ENCODE data around the gene GID4. TPM values are rescaled to one million over a fixed set of nuclear protein-coding genes. Genes with fewer than 3 reads are reported as not detected.

The GID4 gene
- total and polyA plus RNA-seq, 2 of the 13 experiments (the other 11 are each of a cell fraction or from before 2014, with no cell fraction given): 4.3 to 6.1 TPM

- TF ChIP-seq IKZF1 (IDR thresholded peaks at IDR 0.05) (no peak), ZBTB25 (CRISPR knock-in tag; IDR thresholded peaks at IDR 0.05) (peak; percentile 97), FLYWCH1 (CRISPR knock-in tag; IDR thresholded peaks at IDR 0.05) (no peak), MYNN (CRISPR knock-in tag; IDR thresholded peaks at IDR 0.05; ENCODE audit: low read depth) (no peak; the same call in 1 of the 2 replicates), ERF (CRISPR knock-in tag; IDR thresholded peaks at IDR 0.05) (peak; percentile 96), ZNF496 (CRISPR knock-in tag; IDR thresholded peaks at IDR 0.05; ENCODE audit: insufficient replicate concordance) (no peak), SIX4 (CRISPR knock-in tag; IDR thresholded peaks at IDR 0.05) (peak; percentile 68; the same call in 1 of the 2 replicates), CC2D1A (CRISPR knock-in tag; IDR thresholded peaks at IDR 0.05) (no peak), ZNF766 (CRISPR knock-in tag; IDR thresholded peaks at IDR 0.05; ENCODE audit: borderline replicate concordance) (peak; percentile 42; the same call in 1 of the 2 replicates), ZNF20 (CRISPR knock-in tag; IDR thresholded peaks at IDR 0.05) (no peak)
- TF ChIP-seq, protein P1, sequence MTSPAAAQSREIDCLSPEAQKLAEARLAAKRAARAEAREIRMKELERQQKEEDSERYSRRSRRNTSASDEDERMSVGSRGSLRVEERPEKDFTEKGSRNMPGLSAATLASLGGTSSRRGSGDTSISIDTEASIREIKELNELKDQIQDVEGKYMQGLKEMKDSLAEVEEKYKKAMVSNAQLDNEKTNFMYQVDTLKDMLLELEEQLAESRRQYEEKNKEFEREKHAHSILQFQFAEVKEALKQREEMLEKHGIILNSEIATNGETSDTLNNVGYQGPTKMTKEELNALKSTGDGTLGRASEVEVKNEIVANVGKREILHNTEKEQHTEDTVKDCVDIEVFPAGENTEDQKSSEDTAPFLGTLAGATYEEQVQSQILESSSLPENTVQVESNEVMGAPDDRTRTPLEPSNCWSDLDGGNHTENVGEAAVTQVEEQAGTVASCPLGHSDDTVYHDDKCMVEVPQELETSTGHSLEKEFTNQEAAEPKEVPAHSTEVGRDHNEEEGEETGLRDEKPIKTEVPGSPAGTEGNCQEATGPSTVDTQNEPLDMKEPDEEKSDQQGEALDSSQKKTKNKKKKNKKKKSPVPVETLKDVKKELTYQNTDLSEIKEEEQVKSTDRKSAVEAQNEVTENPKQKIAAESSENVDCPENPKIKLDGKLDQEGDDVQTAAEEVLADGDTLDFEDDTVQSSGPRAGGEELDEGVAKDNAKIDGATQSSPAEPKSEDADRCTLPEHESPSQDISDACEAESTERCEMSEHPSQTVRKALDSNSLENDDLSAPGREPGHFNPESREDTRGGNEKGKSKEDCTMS (CRISPR knock-in tag; conservative IDR thresholded peaks at IDR 0.05): no peak
- TF ChIP-seq, protein P2, sequence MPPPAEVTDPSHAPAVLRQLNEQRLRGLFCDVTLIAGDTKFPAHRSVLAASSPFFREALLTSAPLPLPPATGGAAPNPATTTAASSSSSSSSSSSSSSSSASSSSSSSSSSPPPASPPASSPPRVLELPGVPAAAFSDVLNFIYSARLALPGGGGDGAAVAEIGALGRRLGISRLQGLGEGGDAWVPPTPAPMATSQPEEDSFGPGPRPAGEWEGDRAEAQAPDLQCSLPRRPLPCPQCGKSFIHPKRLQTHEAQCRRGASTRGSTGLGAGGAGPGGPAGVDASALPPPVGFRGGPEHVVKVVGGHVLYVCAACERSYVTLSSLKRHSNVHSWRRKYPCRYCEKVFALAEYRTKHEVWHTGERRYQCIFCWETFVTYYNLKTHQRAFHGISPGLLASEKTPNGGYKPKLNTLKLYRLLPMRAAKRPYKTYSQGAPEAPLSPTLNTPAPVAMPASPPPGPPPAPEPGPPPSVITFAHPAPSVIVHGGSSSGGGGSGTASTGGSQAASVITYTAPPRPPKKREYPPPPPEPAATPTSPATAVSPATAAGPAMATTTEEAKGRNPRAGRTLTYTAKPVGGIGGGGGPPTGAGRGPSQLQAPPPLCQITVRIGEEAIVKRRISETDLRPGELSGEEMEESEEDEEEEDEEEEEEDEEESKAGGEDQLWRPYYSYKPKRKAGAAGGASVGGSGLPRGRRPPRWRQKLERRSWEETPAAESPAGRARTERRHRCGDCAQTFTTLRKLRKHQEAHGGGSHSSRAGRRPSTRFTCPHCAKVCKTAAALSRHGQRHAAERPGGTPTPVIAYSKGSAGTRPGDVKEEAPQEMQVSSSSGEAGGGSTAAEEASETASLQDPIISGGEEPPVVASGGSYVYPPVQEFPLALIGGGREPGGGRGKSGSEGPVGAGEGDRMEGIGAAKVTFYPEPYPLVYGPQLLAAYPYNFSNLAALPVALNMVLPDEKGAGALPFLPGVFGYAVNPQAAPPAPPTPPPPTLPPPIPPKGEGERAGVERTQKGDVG (CRISPR knock-in tag; IDR thresholded peaks at IDR 0.05; ENCODE audit: borderline replicate concordance): peak; percentile 77
- TF ChIP-seq, protein P3, sequence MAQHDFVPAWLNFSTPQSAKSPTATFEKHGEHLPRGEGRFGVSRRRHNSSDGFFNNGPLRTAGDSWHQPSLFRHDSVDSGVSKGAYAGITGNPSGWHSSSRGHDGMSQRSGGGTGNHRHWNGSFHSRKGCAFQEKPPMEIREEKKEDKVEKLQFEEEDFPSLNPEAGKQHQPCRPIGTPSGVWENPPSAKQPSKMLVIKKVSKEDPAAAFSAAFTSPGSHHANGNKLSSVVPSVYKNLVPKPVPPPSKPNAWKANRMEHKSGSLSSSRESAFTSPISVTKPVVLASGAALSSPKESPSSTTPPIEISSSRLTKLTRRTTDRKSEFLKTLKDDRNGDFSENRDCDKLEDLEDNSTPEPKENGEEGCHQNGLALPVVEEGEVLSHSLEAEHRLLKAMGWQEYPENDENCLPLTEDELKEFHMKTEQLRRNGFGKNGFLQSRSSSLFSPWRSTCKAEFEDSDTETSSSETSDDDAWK (CRISPR knock-in tag; IDR thresholded peaks at IDR 0.05): no peak
- TF ChIP-seq, protein P4, sequence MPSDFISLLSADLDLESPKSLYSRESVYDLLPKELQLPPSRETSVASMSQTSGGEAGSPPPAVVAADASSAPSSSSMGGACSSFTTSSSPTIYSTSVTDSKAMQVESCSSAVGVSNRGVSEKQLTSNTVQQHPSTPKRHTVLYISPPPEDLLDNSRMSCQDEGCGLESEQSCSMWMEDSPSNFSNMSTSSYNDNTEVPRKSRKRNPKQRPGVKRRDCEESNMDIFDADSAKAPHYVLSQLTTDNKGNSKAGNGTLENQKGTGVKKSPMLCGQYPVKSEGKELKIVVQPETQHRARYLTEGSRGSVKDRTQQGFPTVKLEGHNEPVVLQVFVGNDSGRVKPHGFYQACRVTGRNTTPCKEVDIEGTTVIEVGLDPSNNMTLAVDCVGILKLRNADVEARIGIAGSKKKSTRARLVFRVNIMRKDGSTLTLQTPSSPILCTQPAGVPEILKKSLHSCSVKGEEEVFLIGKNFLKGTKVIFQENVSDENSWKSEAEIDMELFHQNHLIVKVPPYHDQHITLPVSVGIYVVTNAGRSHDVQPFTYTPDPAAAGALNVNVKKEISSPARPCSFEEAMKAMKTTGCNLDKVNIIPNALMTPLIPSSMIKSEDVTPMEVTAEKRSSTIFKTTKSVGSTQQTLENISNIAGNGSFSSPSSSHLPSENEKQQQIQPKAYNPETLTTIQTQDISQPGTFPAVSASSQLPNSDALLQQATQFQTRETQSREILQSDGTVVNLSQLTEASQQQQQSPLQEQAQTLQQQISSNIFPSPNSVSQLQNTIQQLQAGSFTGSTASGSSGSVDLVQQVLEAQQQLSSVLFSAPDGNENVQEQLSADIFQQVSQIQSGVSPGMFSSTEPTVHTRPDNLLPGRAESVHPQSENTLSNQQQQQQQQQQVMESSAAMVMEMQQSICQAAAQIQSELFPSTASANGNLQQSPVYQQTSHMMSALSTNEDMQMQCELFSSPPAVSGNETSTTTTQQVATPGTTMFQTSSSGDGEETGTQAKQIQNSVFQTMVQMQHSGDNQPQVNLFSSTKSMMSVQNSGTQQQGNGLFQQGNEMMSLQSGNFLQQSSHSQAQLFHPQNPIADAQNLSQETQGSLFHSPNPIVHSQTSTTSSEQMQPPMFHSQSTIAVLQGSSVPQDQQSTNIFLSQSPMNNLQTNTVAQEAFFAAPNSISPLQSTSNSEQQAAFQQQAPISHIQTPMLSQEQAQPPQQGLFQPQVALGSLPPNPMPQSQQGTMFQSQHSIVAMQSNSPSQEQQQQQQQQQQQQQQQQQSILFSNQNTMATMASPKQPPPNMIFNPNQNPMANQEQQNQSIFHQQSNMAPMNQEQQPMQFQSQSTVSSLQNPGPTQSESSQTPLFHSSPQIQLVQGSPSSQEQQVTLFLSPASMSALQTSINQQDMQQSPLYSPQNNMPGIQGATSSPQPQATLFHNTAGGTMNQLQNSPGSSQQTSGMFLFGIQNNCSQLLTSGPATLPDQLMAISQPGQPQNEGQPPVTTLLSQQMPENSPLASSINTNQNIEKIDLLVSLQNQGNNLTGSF (CRISPR knock-in tag; IDR thresholded peaks at IDR 0.05): no peak
Measured at GRCh38 chr17:18087610-18088491, 48.6 kb downstream of the GID4 start, which contains the start of gene DRG2 (continued).

Measured in HepG2 (cell line).